ENCODE data around the gene INF2.
"Not testable (repeated sequence)": the region's sequence is repeated elsewhere in the genome, so short reads cannot be mapped to it uniquely, and the experiment has no call there.

The INF2 gene

DNA sequence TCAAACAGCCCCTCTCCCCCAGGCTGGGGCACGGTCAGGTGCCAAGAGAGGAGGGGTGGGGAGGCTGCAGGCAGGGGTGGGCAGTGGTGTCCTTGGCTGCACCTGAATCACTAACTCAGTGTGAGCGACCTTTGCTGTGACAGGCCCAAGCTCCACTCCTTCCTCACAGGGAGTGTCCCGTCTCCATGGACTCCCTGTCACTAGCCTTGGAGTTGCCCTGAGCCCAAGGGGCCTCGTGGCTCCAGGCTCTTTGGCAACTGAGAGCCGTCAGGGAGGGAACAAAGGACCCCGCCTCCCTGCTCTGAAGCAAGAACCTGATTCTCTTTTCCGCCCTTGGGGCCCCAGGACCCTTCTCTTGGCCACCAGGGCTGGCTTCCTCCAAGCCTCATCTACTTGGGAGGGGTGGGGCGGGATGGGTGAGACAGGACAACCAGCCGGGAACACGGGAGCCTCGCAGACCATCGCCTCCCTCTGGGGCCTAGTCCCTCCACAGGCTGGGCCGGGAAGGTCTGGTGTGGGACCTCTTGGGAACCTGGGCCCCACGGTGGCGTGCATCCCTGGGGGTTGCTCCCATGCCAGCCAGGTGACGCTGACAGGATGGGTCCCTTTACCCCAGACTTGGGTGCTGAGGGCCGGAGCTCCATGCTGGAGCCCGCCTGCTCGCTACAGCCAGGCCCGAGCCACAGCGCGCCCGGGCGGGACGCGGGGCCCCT is 33.7 kb downstream of the INF2 start:
- Histone ChIP-seq H3K9me3 (ENCODE audit: low read length) (no peaks in the 10 kb centered on the region), H3K4me1 (ENCODE audit: insufficient read depth, low read length) (peaks cover 22% of the 10 kb centered on the region), H3K27ac (ENCODE audit: low read depth, low read length) (no peak overlapping the region), H3K27me3 (ENCODE audit: control insufficient read depth in 1 of 2, insufficient read depth in 2 of 2, low read length in 2 of 2) (peaks cover 11 to 25% of the 10 kb centered on the region in 2 donors), H3K9ac (ENCODE audit: low read length) (no peak overlapping the region), H3K4me3 (ENCODE audit: low read depth in 1 of 2, low read length in 2 of 2) (peak overlapping the region in 1 of 2 donors; percentile 58), H3K36me3 (ENCODE audit: insufficient read depth, low read length) (peaks cover 5% of the 10 kb centered on the region)

DNA sequence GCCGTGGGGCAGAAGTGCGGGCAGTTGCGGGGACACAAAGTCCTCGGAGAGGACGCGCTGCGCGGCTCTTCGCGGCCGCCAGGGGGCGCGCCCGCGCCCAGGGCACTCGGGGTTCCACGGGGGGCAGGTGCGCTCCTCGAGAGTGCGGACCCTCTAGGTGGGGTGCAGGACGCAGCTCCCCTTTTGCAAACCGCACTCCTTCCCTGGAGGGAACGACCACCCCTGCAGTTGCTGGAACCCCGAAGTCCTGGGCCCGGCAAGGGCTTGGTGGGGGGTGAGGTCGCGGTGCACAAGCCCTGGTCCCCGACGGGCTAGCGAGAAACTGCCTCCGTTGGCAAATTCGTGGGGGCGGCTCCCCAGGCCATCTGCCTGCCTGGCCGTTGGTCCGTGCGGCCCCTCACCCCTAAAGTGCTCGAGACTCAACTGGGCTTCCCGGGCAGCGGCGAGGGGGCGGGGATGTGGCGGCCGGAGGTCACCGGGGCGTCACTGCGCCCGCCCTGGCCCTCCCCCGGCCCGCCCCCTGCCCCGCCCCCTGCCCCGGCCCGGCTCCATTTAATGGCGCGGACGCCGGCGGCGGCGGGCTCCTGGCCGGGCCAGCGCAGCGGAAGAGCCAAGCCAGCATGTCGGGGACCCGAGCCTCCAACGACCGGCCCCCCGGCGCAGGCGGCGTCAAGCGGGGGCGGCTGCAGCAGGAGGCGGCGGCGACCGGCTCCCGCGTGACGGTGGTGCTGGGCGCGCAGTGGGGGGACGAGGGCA is 34.4 kb downstream of the INF2 start, which contains the start of gene ADSS1:
Gene ADSS1 (plus strand): TSS at position 579 of the 756 bp plus-strand sequence. CDS start 42 bp downstream, at position 621.
- H3K4me1 ChIP-seq (ENCODE audit: insufficient read depth, low read length), result peaks cover 22% of the 10 kb centered on the region
- peak within 1 kb of the TSS; percentile 58 to 62 for H3K4me3 ChIP-seq (ENCODE audit: low read depth in 1 of 2, low read length in 2 of 2)
- H3K27ac ChIP-seq (ENCODE audit: low read depth, low read length), result no peak within 1 kb of the TSS
- peaks cover 5% of the 10 kb centered on the region for H3K36me3 ChIP-seq (ENCODE audit: insufficient read depth, low read length)
- peaks cover 11 to 26% of the 10 kb centered on the region in 2 donors for H3K27me3 ChIP-seq (ENCODE audit: control insufficient read depth in 1 of 2, insufficient read depth in 2 of 2, low read length in 2 of 2)
- H3K9ac ChIP-seq (ENCODE audit: low read length), result no peak within 1 kb of the TSS
- H3K9me3 ChIP-seq (ENCODE audit: low read length), result no peaks in the 10 kb centered on the region

DNA sequence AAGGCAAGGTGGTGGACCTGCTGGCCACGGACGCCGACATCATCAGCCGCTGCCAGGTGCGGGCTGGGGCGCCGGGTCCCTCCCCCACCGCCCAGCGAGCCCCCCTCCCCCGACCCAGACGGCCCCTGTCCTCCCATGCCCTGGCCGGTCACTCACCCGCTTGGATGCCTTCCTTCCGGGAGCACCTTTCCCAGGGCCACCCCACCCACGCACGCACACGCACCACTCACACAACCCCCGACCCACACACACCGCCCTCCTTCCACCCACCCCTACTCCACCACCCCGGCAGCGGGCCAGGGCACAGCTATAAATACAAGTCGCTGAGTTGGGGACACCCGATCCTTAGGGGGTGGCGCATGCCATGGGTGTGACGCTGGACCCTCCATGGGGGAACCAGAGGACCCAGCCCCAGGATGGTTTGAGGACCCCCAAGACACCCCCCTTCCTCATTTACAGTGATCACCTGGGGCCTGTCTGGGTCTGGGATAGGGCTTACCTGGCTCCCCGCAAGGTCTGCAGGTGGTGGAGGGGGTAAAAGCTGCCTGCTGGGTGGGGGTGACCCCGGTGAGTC is 35.1 kb downstream of the INF2 start:
- H3K4me1 ChIP-seq (ENCODE audit: insufficient read depth, low read length), result peaks cover 22% of the 10 kb centered on the region
- peaks cover 5% of the 10 kb centered on the region for H3K36me3 ChIP-seq (ENCODE audit: insufficient read depth, low read length)
- H3K9me3 ChIP-seq (ENCODE audit: low read length), result no peaks in the 10 kb centered on the region
- H3K27ac ChIP-seq (ENCODE audit: low read depth, low read length), result no peak overlapping the region
- H3K27me3 ChIP-seq (ENCODE audit: control insufficient read depth in 1 of 2, insufficient read depth in 2 of 2, low read length in 2 of 2), result peaks cover 11 to 26% of the 10 kb centered on the region in 2 donors
- H3K4me3 ChIP-seq (ENCODE audit: low read depth in 1 of 2, low read length in 2 of 2), result peak overlapping the region; percentile 42 to 47
- no peak overlapping the region for H3K9ac ChIP-seq (ENCODE audit: low read length)

DNA sequence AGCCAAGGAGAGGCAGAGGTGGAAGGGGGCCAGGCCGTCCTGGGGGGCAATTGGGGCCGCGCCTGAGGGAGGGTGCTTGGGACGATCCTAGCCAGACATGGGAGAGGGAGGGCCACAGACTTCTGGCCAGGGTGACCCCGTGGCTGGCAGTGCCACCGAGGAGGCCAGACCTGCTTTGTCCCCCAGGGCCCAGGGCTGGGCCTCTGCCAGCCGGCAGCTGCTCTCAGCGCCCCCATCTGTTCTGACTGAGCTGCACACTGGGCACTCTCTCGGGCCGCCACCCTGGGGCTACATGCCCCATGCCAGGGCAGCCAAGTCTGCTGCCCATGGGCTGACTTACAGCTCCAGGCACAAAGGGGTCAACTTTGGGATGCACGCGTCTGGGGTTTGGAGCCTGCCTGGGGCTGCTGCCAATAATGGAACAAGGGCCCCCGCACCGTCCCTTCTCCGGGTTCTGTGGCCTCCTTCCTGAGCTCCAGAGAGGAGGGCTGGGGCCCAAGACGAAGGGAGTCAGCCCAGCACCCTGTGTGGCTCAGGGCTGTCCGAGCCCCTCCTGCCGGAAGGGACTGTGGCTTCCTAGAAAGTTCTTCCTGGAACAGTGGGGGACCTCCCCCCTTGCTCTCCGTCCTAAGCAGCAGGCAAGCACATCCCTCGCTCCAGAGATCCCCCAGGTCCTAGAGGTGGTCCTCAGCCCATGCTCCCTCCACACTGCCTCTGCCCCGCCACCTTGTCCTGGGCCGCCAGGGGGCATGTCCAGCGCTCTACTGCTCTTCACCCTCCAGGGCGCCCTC is 35.8 kb downstream of the INF2 start:
- peak overlapping the region; percentile 42 to 47 for H3K4me3 ChIP-seq (ENCODE audit: low read depth in 1 of 2, low read length in 2 of 2)
- H3K4me1 ChIP-seq (ENCODE audit: insufficient read depth, low read length), result peaks cover 22% of the 10 kb centered on the region
- peaks cover 5% of the 10 kb centered on the region for H3K36me3 ChIP-seq (ENCODE audit: insufficient read depth, low read length)
- no peak overlapping the region for H3K9ac ChIP-seq (ENCODE audit: low read length)
- no peak overlapping the region for H3K27ac ChIP-seq (ENCODE audit: low read depth, low read length)
- H3K9me3 ChIP-seq (ENCODE audit: low read length), result no peaks in the 10 kb centered on the region
- peaks cover 11 to 26% of the 10 kb centered on the region in 2 donors for H3K27me3 ChIP-seq (ENCODE audit: control insufficient read depth in 1 of 2, insufficient read depth in 2 of 2, low read length in 2 of 2)

DNA sequence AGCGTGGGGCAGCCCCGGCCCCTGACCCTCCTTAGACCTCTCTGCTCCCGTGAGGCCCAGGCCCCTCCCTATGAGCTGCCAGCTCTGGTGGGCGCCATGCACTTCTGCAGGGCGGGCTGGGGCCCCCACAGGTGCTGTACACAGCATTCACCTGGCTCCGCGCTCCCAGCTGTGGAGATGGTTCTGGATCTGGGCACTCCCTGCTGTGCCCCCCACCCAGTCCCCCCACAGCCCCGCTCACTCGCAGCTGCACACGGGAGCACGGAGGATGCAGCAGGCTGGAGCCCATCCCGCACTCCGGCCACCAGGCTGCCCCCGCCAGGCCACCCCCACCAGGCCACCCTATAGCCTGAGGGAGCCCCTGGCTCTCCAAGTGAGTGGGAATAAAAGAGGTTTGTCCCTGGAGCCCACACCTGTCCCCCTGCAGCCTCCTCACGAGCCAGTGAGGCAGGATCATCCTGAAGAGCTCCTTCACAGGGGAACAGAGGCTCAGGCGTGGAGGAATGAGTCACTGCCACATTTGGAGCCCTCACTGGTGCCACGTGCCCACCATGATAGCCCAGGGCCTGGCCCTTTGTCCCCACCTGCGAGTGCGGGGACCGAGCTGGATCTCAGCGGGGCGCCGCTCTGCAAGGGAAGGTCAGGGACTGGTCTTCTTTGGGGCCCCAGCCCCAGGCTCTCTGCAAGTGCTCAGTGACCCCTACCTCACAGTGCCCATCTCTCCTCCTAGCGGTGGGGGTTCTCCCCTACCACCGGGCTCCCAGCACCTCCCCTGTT is 36.5 kb downstream of the INF2 start:
- Histone ChIP-seq H3K4me1 (ENCODE audit: insufficient read depth, low read length) (peaks cover 22% of the 10 kb centered on the region), H3K4me3 (ENCODE audit: low read depth in 1 of 2, low read length in 2 of 2) (no peak overlapping the region), H3K36me3 (ENCODE audit: insufficient read depth, low read length) (peaks cover 5% of the 10 kb centered on the region), H3K9ac (ENCODE audit: low read length) (no peak overlapping the region), H3K27me3 (ENCODE audit: control insufficient read depth in 1 of 2, insufficient read depth in 2 of 2, low read length in 2 of 2) (peaks cover 11 to 26% of the 10 kb centered on the region in 2 donors), H3K27ac (ENCODE audit: low read depth, low read length) (no peak overlapping the region), H3K9me3 (ENCODE audit: low read length) (no peaks in the 10 kb centered on the region)

DNA sequence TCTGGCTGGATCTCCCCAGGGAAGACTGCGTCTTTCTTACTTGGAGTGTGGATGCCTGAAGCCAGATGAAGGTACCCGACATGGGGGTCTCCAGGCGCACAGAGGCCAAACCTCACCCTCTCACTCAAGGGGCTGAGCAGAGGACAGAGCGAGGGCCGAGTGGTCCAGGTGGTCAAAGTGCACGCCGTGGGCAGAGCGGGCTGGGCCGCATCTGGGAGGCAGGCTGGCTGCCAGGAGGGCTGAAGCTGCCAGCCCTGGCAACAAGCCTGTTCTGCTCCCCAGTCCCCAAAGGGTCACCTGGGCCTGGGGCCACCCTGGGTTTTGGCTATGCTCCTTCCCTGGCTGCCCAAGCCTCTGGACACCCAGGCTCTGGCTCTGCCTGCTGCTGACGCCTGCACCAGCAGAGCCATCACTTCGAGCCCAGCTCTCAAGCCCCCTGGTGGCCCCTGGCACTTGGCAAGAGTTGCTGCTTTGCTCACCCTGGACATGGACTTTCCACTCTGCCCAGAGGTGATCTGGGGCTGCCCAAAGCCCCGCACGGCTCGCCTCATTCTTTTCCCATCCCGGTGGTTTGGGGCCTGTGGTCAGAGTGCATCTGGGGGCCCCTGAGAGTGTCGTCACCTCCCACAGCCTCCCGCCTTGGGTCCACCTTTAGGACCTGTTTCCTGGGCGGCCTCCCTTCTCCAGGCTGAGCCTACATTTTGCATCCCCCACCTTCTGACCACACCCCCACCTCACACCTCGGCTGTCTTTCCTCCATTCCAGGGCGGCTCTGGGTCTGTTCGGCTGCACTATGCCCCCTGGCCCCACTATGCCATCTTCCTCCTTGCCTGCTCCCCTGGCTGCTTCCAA is 37.4 kb downstream of the INF2 start:
- no peak overlapping the region for H3K9ac ChIP-seq (ENCODE audit: low read length)
- no peak overlapping the region for H3K4me3 ChIP-seq (ENCODE audit: low read depth in 1 of 2, low read length in 2 of 2)
- no peaks in the 10 kb centered on the region for H3K36me3 ChIP-seq (ENCODE audit: insufficient read depth, low read length)
- no peaks in the 10 kb centered on the region for H3K9me3 ChIP-seq (ENCODE audit: low read length)
- peaks cover 22% of the 10 kb centered on the region for H3K4me1 ChIP-seq (ENCODE audit: insufficient read depth, low read length)
- H3K27me3 ChIP-seq (ENCODE audit: control insufficient read depth in 1 of 2, insufficient read depth in 2 of 2, low read length in 2 of 2), result peaks cover 11 to 30% of the 10 kb centered on the region in 2 donors
- H3K27ac ChIP-seq (ENCODE audit: low read depth, low read length), result no peak overlapping the region

GRCh38 chr14:104728631-104729030 is 39.2 kb downstream of the INF2 start:
- no peak overlapping the region for H3K4me3 ChIP-seq (ENCODE audit: low read depth in 1 of 2, low read length in 2 of 2)
- H3K36me3 ChIP-seq (ENCODE audit: insufficient read depth, low read length), result no peaks in the 10 kb centered on the region
- peaks cover 11 to 30% of the 10 kb centered on the region in 2 donors for H3K27me3 ChIP-seq (ENCODE audit: control insufficient read depth in 1 of 2, insufficient read depth in 2 of 2, low read length in 2 of 2)
- H3K4me1 ChIP-seq (ENCODE audit: insufficient read depth, low read length), result peaks cover 9% of the 10 kb centered on the region
- H3K9me3 ChIP-seq (ENCODE audit: low read length), result no peaks in the 10 kb centered on the region
- H3K9ac ChIP-seq (ENCODE audit: low read length), result no peak overlapping the region
- H3K27ac ChIP-seq (ENCODE audit: low read depth, low read length), result no peak overlapping the region

DNA sequence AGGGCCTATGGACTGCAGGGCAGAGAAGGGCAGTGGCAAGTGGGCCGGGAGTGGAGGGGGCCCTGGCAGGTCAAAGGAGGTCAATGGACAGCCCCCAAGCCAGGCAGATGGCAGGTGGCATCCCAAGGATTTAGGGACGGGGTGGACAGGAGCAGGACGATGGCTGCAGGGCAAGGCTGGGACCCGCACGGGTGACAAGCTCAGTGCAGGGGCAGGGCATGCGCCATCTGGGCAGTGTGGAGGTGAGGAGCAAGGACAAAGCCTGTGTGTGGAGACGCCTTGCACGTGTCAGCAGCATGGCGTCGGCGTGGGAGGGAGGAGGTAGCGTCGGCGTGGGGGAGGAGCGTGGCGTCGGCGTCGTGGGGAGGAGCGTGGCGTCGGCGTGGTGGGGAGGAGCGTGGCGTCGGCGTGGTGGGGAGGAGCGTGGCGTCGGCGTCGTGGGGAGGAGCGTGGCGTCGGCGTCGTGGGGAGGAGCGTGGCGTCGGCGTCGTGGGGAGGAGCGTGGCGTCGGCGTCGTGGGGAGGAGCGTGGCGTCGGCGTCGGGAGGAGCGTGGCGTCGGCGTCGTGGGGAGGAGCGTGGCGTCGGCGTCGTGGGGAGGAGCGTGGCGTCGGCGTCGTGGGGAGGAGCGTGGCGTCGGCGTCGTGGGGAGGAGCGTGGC is 39.9 kb downstream of the INF2 start:
- H3K4me3 ChIP-seq (ENCODE audit: low read depth in 1 of 2, low read length in 2 of 2); H3K4me1 ChIP-seq (ENCODE audit: insufficient read depth, low read length); H3K9ac ChIP-seq (ENCODE audit: low read length); H3K36me3 ChIP-seq (ENCODE audit: insufficient read depth, low read length); H3K27ac ChIP-seq (ENCODE audit: low read depth, low read length); H3K9me3 ChIP-seq (ENCODE audit: low read length): not testable (repeated sequence)
- H3K27me3 ChIP-seq (ENCODE audit: control insufficient read depth in 1 of 2, insufficient read depth in 2 of 2, low read length in 2 of 2), result peaks cover 11 to 28% of the 10 kb centered on the region in 2 donors

- H3K9ac ChIP-seq (ENCODE audit: low read length), result no peak overlapping the region
- H3K27me3 ChIP-seq (ENCODE audit: control insufficient read depth in 1 of 2, insufficient read depth in 2 of 2, low read length in 2 of 2), result peaks cover 7 to 23% of the 10 kb centered on the region in 2 donors
- H3K4me1 ChIP-seq (ENCODE audit: insufficient read depth, low read length), result peaks cover 5% of the 10 kb centered on the region
- H3K36me3 ChIP-seq (ENCODE audit: insufficient read depth, low read length), result no peaks in the 10 kb centered on the region
- no peak overlapping the region for H3K4me3 ChIP-seq (ENCODE audit: low read depth in 1 of 2, low read length in 2 of 2)
- no peaks in the 10 kb centered on the region for H3K9me3 ChIP-seq (ENCODE audit: low read length)
- no peak overlapping the region for H3K27ac ChIP-seq (ENCODE audit: low read depth, low read length)
Measured at GRCh38 chr14:104729835-104730181, 40.4 kb downstream of the INF2 start.

- Histone ChIP-seq H3K27ac (ENCODE audit: low read depth, low read length) (no peak overlapping the region), H3K9me3 (ENCODE audit: low read length) (no peaks in the 10 kb centered on the region), H3K27me3 (ENCODE audit: control insufficient read depth in 1 of 2, insufficient read depth in 2 of 2, low read length in 2 of 2) (peaks cover under 1 to 16% of the 10 kb centered on the region in 2 donors), H3K9ac (ENCODE audit: low read length) (no peak overlapping the region), H3K36me3 (ENCODE audit: insufficient read depth, low read length) (no peaks in the 10 kb centered on the region), H3K4me1 (ENCODE audit: insufficient read depth, low read length) (no peaks in the 10 kb centered on the region), H3K4me3 (ENCODE audit: low read depth in 1 of 2, low read length in 2 of 2) (no peak overlapping the region)
Measured at GRCh38 chr14:104730487-104730886, 41.1 kb downstream of the INF2 start.

All from muscle layer of colon (tissue), 2 donors.